SK-N-SH (cell line): ENCODE measurements around the gene TMEM184C. TPM values are rescaled to one million over a fixed set of nuclear protein-coding genes. Genes with fewer than 3 reads are reported as not detected.

ENCODE experiments used
- CTCF ChIA-PET: fragments of 300-600, 350-600 bp; formaldehyde crosslinking; extraction: SDS; loops from one replicate; lab custom pipeline; 2021; lab: Yijun Ruan, JAX
- POLR2A ChIA-PET: fragments of 350-600 bp; sonication (Branson Sonifier 250); formaldehyde crosslinking; extraction: SDS; loops from one replicate; lab custom pipeline; 2020; ENCODE audit warnings: antibody characterized with exemption, inconsistent platforms; lab: Yijun Ruan, JAX
- DNase-seq: peaks from one replicate; pipeline ENCODE4 v3.0.0; 2012
- H2AFZ ChIP-seq: fragments of 200-600 bp; sonication (generic); 2 replicates; pipeline ENCODE4 v1.8.1; 2016; ENCODE audit warnings: antibody characterized with exemption, mild to moderate bottlenecking, low read depth
- H3F3A ChIP-seq: fragments of 200-600 bp; sonication (generic); replicated peaks from 2 replicates; pipeline ENCODE3; 2016; ENCODE audit warnings: antibody characterized with exemption, mild to moderate bottlenecking; ENCODE audit not compliant: insufficient read depth
- H3K27ac ChIP-seq, 2 experiments: fragments of 200-500 bp in 1 of 2; fragments of 200-600 bp in 1 of 2; sonication (Bioruptor generic) in 1 of 2; sonication (generic), shearing (Covaris generic) in 1 of 2; 2 replicates each; pipeline versions ENCODE4 v1.5.1 to v1.6.1; 2014 to 2016; ENCODE audit warnings: low read depth in 2 of 2, inconsistent platforms in 1 of 2, low read length in 1 of 2, mild to moderate bottlenecking in 1 of 2, mixed read lengths in 1 of 2
- H3K27me3 ChIP-seq: fragments of 200-600 bp; sonication (generic), shearing (Covaris generic); 2 replicates; pipeline ENCODE4 v1.6.1; 2016; ENCODE audit warnings: mixed run types; ENCODE audit not compliant: insufficient read depth
- H3K36me3 ChIP-seq, 2 experiments: fragments of 200-500 bp in 1 of 2; fragments of 200-600 bp in 1 of 2; sonication (Bioruptor generic) in 1 of 2; sonication (generic) in 1 of 2; replicated peaks in 1 of 2; 2 replicates each; pipeline versions ENCODE3 to v1.5.1; 2014 to 2016; ENCODE audit warnings: low read length in 1 of 2, mild to moderate bottlenecking in 1 of 2; ENCODE audit not compliant: insufficient read depth in 2 of 2, control insufficient read depth in 1 of 2
- H3K4me1 ChIP-seq, 2 experiments: fragments of 200-500 bp in 1 of 2; fragments of 200-600 bp in 1 of 2; sonication (Bioruptor generic) in 1 of 2; sonication (generic), shearing (Covaris generic) in 1 of 2; 2 replicates each; pipeline versions ENCODE4 v1.5.1 to v1.6.1; 2014 to 2016; ENCODE audit warnings: low read depth in 1 of 2, low read length in 1 of 2, mixed run types in 1 of 2; ENCODE audit not compliant: insufficient read depth in 2 of 2, control insufficient read depth in 1 of 2
- H3K4me2 ChIP-seq: fragments of 200-600 bp; sonication (generic), shearing (Covaris generic); 2 replicates; pipeline ENCODE4 v1.6.1; 2017; ENCODE audit warnings: mixed run types
- H3K4me3 ChIP-seq, 2 experiments: fragments of 200-500 bp in 1 of 2; fragments of 200-600 bp in 1 of 2; sonication (Bioruptor generic) in 1 of 2; sonication (generic), shearing (Covaris generic) in 1 of 2; 2 replicates each; pipeline versions ENCODE4 v1.5.1 to v1.8.1; 2014 to 2016; ENCODE audit warnings: low read depth in 2 of 2, inconsistent platforms in 1 of 2, low read length in 1 of 2, mild to moderate bottlenecking in 1 of 2, mixed read lengths in 1 of 2, moderate library complexity in 1 of 2
- H3K79me2 ChIP-seq: fragments of 200-600 bp; sonication (generic); 2 replicates; pipeline ENCODE4 v1.8.1; 2017; ENCODE audit warnings: mild to moderate bottlenecking; ENCODE audit not compliant: insufficient read depth
- H3K9ac ChIP-seq: fragments of 200-600 bp; sonication (generic); 2 replicates; pipeline ENCODE4 v1.6.1; 2017; ENCODE audit warnings: mixed run types
- H3K9me2 ChIP-seq: fragments of 200-600 bp; sonication (generic); 2 replicates; pipeline ENCODE4 v1.6.1; 2017; ENCODE audit warnings: mixed run types
- H3K9me3 ChIP-seq: fragments of 200-600 bp; sonication (generic); 2 replicates; pipeline ENCODE4 v1.6.1; 2017; ENCODE audit warnings: mixed run types, mild to moderate bottlenecking, moderate library complexity
- H4K20me1 ChIP-seq: fragments of 200-600 bp; sonication (generic); 2 replicates; pipeline ENCODE4 v1.6.1; 2017; ENCODE audit warnings: mild to moderate bottlenecking, mixed run types; ENCODE audit not compliant: insufficient read depth
- CTCF ChIP-seq: fragments of 200-600 bp; sonication (generic); IDR thresholded peaks from 2 replicates; pipeline ENCODE4 v1.6.1; 2017; ENCODE audit warnings: antibody characterized with exemption, mild to moderate bottlenecking, moderate library complexity
- EP300 ChIP-seq, 2 experiments: IDR thresholded peaks; 2 replicates each; pipeline versions ENCODE4 v1.4.0 to v1.6.1; 2012; ENCODE audit warnings: borderline replicate concordance in 1 of 2, low read depth in 1 of 2, low read length in 1 of 2
- GABPA ChIP-seq: IDR thresholded peaks from 2 replicates; pipeline ENCODE4 v1.4.0; 2012; ENCODE audit warnings: low read depth, mild to moderate bottlenecking
- GATA2 ChIP-seq: sonication (generic); formaldehyde crosslinking; IDR thresholded peaks from 2 replicates; pipeline ENCODE4 v1.5.0; 2020; ENCODE audit warnings: mild to moderate bottlenecking, missing genetic modification reagents
- RFX5 ChIP-seq: IDR thresholded peaks from 2 replicates; pipeline ENCODE4 v1.6.1; 2012; ENCODE audit warnings: mild to moderate bottlenecking, improper control_type of control experiment, low read length
- RXRA ChIP-seq: IDR thresholded peaks from 2 replicates; pipeline ENCODE4 v1.4.0; 2012; ENCODE audit warnings: low read depth, mild to moderate bottlenecking, borderline replicate concordance
- SIN3A ChIP-seq: IDR thresholded peaks from 2 replicates; pipeline ENCODE4 v1.6.1; 2012; ENCODE audit warnings: low read depth, mild to moderate bottlenecking, low read length, moderate library complexity, borderline replicate concordance
- USF1 ChIP-seq: IDR thresholded peaks from 2 replicates; pipeline ENCODE4 v1.4.0; 2012; ENCODE audit warnings: low read depth, borderline replicate concordance
- YY1 ChIP-seq: IDR thresholded peaks from 2 replicates; pipeline ENCODE4 v1.4.0; 2012; ENCODE audit warnings: low read depth, mild to moderate bottlenecking
- WGBS: methylation state at CpG from one replicate; pipeline ENCODE4 v1.1.6; 2017; ENCODE audit warnings: low lambda C conversion rate; 5-methylcytosine and 5-hydroxymethylcytosine counted together
- polyA plus RNA-seq, 3 experiments: library from polyadenylated mRNA; depleted of rRNA; stranded (reverse); fragments of >200 nt; gene quantifications; 2 replicates each; pipeline ENCODE4 v1.2.3, GENCODE V29; 2012
- TF ChIP-seq, protein P1 (sequence below): IDR thresholded peaks from 2 replicates; pipeline ENCODE4 v1.6.1; 2012; ENCODE audit warnings: mild to moderate bottlenecking, low read depth, low read length, moderate library complexity

TMEM184C gene
- polyA plus RNA-seq, 1 of the 3 experiments (the other 2 are of a cell fraction) = 17.5 TPM

- peak overlapping the region; percentile 79 to 98 for H3K4me3 ChIP-seq
- ChIA-PET POLR2A (interaction anchor here (1.0 to 1.7 kb wide), 4 partner anchors 11 to 66 kb away, joined by 4 to 13 read pairs (median 6); partner anchors contain the start of gene PRMT9), CTCF (interaction anchor here (1.4 to 5.9 kb wide), 5 partner anchors 16 to 248 kb away, joined by 3 to 47 read pairs (median 5); no protein-coding TSS in a partner anchor)
- peak overlapping the region; percentile 88 for H3K4me2 ChIP-seq
- H3K27ac ChIP-seq = peak overlapping the region; percentile 64 to 86; a peak in 3 of 4 replicates
- H3F3A ChIP-seq = no peaks in the 10 kb centered on the region
- DNase-seq = no peak
- 9% methylated on average over 17 of the region's 17 CpGs for WGBS
- H3K27me3 ChIP-seq = no peaks in the 10 kb centered on the region
- no peaks in the 10 kb centered on the region for H3K9me2 ChIP-seq
- no peaks in the 10 kb centered on the region for H3K9me3 ChIP-seq
- peak overlapping the region; percentile 60 for H2AFZ ChIP-seq
- peaks cover 55% of the 10 kb centered on the region for H3K79me2 ChIP-seq
- peak overlapping the region; percentile 66 for H3K9ac ChIP-seq
- H3K36me3 ChIP-seq = peaks cover 12 to 21% of the 10 kb centered on the region in 2 experiments
- TF ChIP-seq SIN3A (no peak), RXRA (no peak), EP300 (IDR thresholded peaks at IDR 0.05; ENCODE audit: borderline replicate concordance in 1 of 2, low read depth in 1 of 2, low read length in 1 of 2) (no peak), GABPA (no peak), GATA2 (CRISPR knock-in tag) (no peak)
- TF ChIP-seq, protein P1, sequence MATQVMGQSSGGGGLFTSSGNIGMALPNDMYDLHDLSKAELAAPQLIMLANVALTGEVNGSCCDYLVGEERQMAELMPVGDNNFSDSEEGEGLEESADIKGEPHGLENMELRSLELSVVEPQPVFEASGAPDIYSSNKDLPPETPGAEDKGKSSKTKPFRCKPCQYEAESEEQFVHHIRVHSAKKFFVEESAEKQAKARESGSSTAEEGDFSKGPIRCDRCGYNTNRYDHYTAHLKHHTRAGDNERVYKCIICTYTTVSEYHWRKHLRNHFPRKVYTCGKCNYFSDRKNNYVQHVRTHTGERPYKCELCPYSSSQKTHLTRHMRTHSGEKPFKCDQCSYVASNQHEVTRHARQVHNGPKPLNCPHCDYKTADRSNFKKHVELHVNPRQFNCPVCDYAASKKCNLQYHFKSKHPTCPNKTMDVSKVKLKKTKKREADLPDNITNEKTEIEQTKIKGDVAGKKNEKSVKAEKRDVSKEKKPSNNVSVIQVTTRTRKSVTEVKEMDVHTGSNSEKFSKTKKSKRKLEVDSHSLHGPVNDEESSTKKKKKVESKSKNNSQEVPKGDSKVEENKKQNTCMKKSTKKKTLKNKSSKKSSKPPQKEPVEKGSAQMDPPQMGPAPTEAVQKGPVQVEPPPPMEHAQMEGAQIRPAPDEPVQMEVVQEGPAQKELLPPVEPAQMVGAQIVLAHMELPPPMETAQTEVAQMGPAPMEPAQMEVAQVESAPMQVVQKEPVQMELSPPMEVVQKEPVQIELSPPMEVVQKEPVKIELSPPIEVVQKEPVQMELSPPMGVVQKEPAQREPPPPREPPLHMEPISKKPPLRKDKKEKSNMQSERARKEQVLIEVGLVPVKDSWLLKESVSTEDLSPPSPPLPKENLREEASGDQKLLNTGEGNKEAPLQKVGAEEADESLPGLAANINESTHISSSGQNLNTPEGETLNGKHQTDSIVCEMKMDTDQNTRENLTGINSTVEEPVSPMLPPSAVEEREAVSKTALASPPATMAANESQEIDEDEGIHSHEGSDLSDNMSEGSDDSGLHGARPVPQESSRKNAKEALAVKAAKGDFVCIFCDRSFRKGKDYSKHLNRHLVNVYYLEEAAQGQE = no peak
- H3K4me1 ChIP-seq = peaks cover 0 to 20% of the 10 kb centered on the region in 2 experiments; a peak in 3 of 4 replicates
- H4K20me1 ChIP-seq = peaks cover 9% of the 10 kb centered on the region; the same call in 1 of the 2 replicates
Observed at GRCh38 chr4:147617841-147618691, 869 bp downstream of the TMEM184C start.

DNA sequence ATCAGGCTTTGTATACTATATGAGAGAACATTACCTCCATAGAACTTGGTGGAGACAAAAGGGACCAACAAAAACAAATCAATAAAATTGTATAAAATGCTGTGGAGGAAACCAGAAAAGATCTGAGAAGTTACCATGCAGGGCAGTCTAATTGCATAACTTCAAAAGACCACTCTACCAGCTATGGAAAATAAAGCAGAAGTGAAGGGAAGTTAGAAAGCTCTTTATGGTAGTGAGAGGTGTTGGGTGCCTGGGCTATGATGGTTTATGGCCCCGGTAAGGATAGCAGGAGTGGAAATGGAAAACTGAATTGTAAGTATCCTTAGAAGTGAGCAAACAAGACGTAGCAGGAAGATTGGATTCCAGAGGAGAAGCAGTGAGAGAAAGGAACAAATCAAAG, 3.1 kb downstream of the TMEM184C start:
- Histone ChIP-seq H3K9ac (no peak overlapping the region), H3K9me2 (no peaks in the 10 kb centered on the region), H3F3A (peaks cover 6% of the 10 kb centered on the region), H3K27me3 (no peaks in the 10 kb centered on the region), H2AFZ (no peak overlapping the region), H3K4me1 (peaks cover 0 to 20% of the 10 kb centered on the region in 2 experiments; a peak in 3 of 4 replicates), H4K20me1 (peaks cover 9% of the 10 kb centered on the region; the same call in 1 of the 2 replicates), H3K79me2 (peaks cover 56% of the 10 kb centered on the region), H3K9me3 (no peaks in the 10 kb centered on the region), H3K4me2 (peak overlapping the region; percentile 38; the same call in 1 of the 2 replicates), H3K36me3 (peaks cover 31 to 38% of the 10 kb centered on the region in 2 experiments), H3K27ac (no peak overlapping the region; a peak in 1 of 4 replicates), H3K4me3 (no peak overlapping the region)
- POLR2A ChIA-PET = no interaction called here
- TF ChIP-seq GATA2 (CRISPR knock-in tag) = no peak
- no peak for TF ChIP-seq YY1
- no peak for TF ChIP-seq SIN3A
- TF ChIP-seq USF1 = no peak
- TF ChIP-seq CTCF = no peak
- no peak for TF ChIP-seq RFX5
- TF ChIP-seq RXRA = no peak
- DNase-seq = no peak
- CTCF ChIA-PET = no interaction called here
- 88% methylated on average over 2 of the region's 2 CpGs for WGBS
